Tibial nerve (tissue), 3 donors: ENCODE measurements around the gene HOXD13.

Experiments
- EP300 ChIP-seq, 2 donors: sonication (generic); formaldehyde crosslinking; IDR thresholded peaks; one replicate each; pipeline ENCODE4 v1.6.1; 2017; ENCODE audit warnings: antibody characterized with exemption in 2 of 2, mild to moderate bottlenecking in 1 of 2
- POLR2A ChIP-seq, 2 donors: fragments of 450-650 bp; IDR thresholded peaks; one replicate each; pipeline ENCODE4 v1.6.1; 2017; ENCODE audit warnings: antibody characterized with exemption in 2 of 2, mild to moderate bottlenecking in 2 of 2, moderate library complexity in 2 of 2

GRCh38 chr2:176097820-176098365 lies 5.4 kb downstream of the HOXD13 start:
- TF ChIP-seq POLR2A (IDR thresholded peaks at IDR 0.05) (no peak), EP300 (IDR thresholded peaks at IDR 0.05) (no peak)
